ENCODE data around the gene C16orf87. TPM values are rescaled to one million over a fixed set of nuclear protein-coding genes. Genes with fewer than 3 reads are reported as not detected.
"Not testable (repeated sequence)": the region's sequence is repeated elsewhere in the genome, so short reads cannot be mapped to it uniquely, and the experiment has no call there.

C16orf87 gene
- total RNA-seq, 1 donor from 2014 or later = 13.6 TPM

- DNase-seq (ENCODE audit: low spot score) = no peak
Measured at GRCh38 chr16:46808997-46809396, 22.0 kb downstream of the C16orf87 start.

GRCh38 chr16:46807336-46807735 lies 23.6 kb downstream of the C16orf87 start:
- intact Hi-C loops (cut with DNase I) = no loop called here

More at GRCh38 chr16:46808997-46809396, 22.0 kb downstream of the C16orf87 start:
- intact Hi-C loops (cut with DNase I) = no loop called here

GRCh38 chr16:46803373-46803772 lies 27.6 kb downstream of the C16orf87 start:
- DNase-seq (ENCODE audit: low spot score) = no peak
- intact Hi-C loops (cut with DNase I) = loop anchor here (5.0 kb wide), 1 partner anchor 131 kb away; no protein-coding TSS in a partner anchor

More at GRCh38 chr16:46807336-46807735, 23.6 kb downstream of the C16orf87 start:
- DNase-seq (ENCODE audit: low spot score) = no peak

GRCh38 chr16:46801428-46802049 lies 29.4 kb downstream of the C16orf87 start:
- DNase-seq (ENCODE audit: low spot score) = no peak
- intact Hi-C loops (cut with DNase I) = loop anchor here (5.0 kb wide), 1 partner anchor 129 kb away; no protein-coding TSS in a partner anchor

- intact Hi-C loops (cut with DNase I) = loop anchor here (5.0 kb wide), 1 partner anchor 128 kb away; no protein-coding TSS in a partner anchor
- no peak for DNase-seq (ENCODE audit: low spot score)
Measured at GRCh38 chr16:46800494-46800893, 30.5 kb downstream of the C16orf87 start.

DNA sequence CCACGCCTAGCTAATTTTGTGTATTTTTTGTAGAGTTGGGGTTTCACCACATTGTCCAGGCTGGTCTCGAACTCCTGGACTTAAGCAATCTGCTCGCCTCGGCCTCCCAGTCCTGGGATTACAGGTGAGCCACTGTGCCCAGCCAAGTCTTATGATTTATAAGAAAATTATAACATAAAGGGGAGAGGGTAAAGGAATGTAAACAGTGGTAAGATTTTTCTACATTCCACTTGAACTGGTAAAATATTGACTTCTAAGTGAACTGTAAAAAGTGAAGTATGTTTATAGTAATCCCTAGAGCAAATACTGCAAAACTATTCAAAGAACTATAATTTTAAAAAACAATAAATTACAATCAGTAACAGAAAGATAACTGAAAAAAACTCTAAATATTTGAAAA lies 33.5 kb downstream of the C16orf87 start:
- intact Hi-C loops (cut with DNase I) = no loop called here

GRCh38 chr16:46796764-46797269 lies 34.2 kb downstream of the C16orf87 start:
- DNase-seq (ENCODE audit: low spot score) = no peak
- intact Hi-C loops (cut with DNase I) = no loop called here

More for the DNA sequence above, 33.5 kb downstream of the C16orf87 start:
- DNase-seq (ENCODE audit: low spot score) = no peak

GRCh38 chr16:46793841-46794240 lies 37.1 kb downstream of the C16orf87 start:
- intact Hi-C loops (cut with DNase I) = no loop called here
- DNase-seq (ENCODE audit: low spot score) = no peak

DNA sequence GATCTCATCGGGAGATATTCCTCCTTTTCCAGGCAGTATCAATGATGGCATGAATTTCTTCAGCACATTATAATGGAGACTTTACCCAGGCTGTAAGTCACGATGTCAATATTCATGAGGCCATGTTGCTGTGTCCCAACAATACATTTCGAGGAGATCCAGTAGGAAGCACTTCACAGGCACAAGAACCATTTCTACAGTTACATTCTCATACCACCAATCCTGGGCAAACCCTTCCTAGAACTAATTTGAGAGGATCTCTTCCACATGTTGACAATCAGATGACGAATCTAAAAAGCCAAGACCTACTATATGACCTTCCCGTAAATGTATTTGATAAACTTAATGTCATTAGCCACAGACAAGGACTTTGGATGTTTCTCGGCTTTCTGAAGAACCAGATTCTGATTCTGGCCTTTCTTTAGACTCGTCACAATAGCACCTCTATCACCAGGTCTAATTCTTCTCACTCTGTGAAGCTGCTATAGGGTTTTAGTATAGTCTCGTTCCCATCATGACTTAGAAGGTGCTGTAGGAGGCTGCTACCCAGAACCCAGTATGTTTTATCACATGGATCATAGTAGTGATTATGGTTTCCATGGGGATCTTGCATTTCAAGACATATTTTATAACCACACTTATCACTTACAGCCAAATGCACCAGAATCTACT lies 40.2 kb downstream of the C16orf87 start:
- intact Hi-C loops (cut with DNase I) = no loop called here
- no peak for DNase-seq (ENCODE audit: low spot score)

- peak; percentile 95 for DNase-seq (ENCODE audit: low spot score)
- intact Hi-C loops (cut with DNase I) = no loop called here
Measured at GRCh38 chr16:46789499-46790414, 41.2 kb downstream of the C16orf87 start.

DNA sequence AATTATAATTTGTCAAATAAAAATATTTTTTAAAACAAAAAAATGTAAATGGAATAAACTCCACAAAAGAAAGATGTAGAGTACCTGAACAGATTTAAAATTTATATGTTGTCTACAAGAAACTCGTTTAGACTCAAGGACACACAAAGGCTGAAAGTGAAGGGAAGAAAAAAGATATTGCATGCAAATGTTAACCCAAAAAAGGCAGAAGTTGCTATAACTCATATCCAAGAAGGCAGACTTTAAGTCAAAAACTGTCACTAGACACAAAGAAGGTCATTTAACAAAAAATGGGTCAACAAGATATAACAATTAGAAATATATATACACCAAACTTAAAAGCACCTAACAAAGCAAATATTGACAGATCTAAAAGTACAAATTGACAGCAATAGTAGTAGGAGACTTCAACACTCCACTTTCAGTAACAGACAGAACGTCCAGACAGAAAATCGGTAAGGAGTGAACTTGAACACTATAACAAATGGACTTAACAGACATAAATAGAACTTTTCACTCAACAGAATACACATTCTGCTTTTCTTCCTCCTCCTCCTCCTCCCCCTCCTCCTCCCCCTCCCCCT lies 42.0 kb downstream of the C16orf87 start:
- intact Hi-C loops (cut with DNase I) = no loop called here
- no peak for DNase-seq (ENCODE audit: low spot score)

DNA sequence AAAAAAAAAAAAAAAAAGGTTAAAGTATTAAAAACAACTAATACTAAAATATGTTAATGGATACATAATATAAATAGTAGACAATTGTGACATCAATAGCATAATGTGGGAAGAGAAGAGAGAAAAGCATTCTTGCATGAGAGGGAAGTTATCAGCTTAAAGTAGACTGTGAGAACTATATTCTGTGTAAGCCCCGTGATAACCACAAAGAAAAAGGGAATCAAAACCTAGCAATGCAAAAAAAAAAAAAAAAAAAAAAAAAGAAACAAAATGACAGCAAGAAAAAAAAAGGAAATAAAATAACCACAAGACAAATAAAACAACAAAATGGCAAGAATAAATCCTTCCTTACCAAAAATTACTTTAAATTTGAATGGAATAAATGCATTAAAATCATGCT lies 43.1 kb downstream of the C16orf87 start:
- intact Hi-C loops (cut with DNase I) = no loop called here
- DNase-seq (ENCODE audit: low spot score) = no peak

DNA sequence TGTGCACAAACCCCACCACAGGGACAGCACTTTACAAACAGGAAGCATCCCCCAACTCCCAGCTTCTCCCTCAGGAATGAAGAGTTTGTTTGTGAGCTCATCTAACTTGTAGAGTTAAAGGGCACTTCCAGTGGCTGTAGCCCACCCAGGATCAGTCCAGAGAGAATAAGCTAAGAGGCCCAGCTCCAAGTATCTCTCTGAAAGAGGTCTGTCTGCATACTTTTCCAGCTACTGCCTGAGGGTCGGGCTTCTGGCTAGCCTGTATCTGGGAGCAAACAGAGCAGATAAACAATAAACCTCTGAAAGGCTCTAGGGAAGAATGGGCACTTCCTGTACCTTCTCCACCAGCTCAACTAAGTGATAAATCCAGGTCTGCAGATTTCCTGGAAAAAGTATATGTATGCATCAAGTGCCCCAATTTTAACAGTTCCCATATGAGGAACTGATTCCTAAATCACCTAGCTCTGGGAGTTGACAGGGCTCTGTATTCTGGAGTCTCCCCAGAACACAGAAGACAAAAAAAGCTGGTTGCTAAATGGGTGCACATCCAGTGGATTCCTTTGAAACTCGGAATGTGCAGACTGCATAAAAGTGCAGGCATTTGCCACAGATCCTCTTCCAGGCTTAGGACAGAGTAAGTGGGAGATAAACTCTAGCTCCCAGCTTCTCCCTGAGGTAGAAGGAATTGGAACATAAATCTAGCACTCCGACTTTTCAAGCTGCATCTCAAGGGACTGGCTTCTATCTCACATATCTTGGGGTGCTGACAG lies 45.7 kb downstream of the C16orf87 start:
- intact Hi-C loops (cut with DNase I) = no loop called here
- DNase-seq (ENCODE audit: low spot score) = no peak

DNA sequence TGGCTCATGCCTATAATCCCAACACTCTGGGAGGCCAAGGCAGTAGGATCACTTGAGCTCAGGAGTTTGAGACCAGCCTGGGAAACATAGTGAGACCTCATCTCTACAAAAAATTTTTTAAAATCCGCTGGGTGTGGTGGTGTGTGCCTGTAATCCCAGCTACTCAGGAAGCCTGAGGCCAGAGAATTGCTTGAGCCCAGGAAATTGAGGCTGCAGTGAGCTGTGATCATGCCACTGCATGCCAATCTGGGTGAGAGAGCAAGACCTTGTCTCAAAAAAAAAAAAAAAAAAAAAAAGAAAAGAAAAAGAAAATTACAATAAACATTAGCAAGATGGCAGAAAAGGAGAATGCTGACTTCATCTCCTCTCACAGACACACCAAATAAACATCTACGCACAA lies 46.4 kb downstream of the C16orf87 start:
- DNase-seq (ENCODE audit: low spot score); intact Hi-C loops (cut with DNase I): not testable (repeated sequence)

GRCh38 chr16:46783800-46784199 lies 47.2 kb downstream of the C16orf87 start:
- no peak for DNase-seq (ENCODE audit: low spot score)
- intact Hi-C loops (cut with DNase I) = no loop called here

GRCh38 chr16:46782320-46782719 lies 48.7 kb downstream of the C16orf87 start:
- intact Hi-C loops (cut with DNase I) = no loop called here
- DNase-seq (ENCODE audit: low spot score) = no peak

- no peak for DNase-seq (ENCODE audit: low spot score)
Measured at GRCh38 chr16:46777804-46778203, 53.2 kb downstream of the C16orf87 start.

GRCh38 chr16:46775214-46775613 lies 55.8 kb downstream of the C16orf87 start:
- no peak for DNase-seq (ENCODE audit: low spot score)
- intact Hi-C loops (cut with DNase I) = no loop called here

More at GRCh38 chr16:46777804-46778203, 53.2 kb downstream of the C16orf87 start:
- intact Hi-C loops (cut with DNase I) = no loop called here

GRCh38 chr16:46774743-46775177 lies 56.2 kb downstream of the C16orf87 start:
- no peak for DNase-seq (ENCODE audit: low spot score)
- intact Hi-C loops (cut with DNase I) = no loop called here

All from cardiac septum (tissue), 1 donor.